GM12801 (cell line): ENCODE measurements around the gene SLC39A6.

Experiments
- TF ChIP-seq, protein P1 (sequence below): IDR thresholded peaks from one replicate; pipeline ENCODE4 v1.5.1; 2011; ENCODE audit warnings: control low read depth; ENCODE audit not compliant: insufficient read length; ENCODE audit errors: extremely low read depth

The SLC39A6 gene

DNA sequence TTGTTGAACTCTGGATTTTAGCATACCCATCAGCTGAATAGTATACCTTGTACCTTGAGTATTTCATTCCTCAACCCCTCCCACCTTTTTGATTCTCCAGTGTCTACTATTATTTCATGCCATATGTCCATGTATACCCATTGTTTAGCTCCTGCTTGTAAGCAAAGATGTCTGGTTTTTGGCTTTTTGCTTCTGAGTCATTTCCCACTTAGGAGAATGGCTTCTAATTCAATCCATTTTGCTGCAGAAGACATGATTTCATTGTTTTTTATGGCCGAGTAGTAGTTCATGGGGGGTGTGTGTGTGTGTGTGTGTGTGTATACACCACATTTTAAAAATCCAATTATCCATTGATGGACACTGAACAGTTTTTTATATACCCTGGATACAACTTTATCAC, 33.8 kb upstream of the SLC39A6 start:
- TF ChIP-seq, protein P1, sequence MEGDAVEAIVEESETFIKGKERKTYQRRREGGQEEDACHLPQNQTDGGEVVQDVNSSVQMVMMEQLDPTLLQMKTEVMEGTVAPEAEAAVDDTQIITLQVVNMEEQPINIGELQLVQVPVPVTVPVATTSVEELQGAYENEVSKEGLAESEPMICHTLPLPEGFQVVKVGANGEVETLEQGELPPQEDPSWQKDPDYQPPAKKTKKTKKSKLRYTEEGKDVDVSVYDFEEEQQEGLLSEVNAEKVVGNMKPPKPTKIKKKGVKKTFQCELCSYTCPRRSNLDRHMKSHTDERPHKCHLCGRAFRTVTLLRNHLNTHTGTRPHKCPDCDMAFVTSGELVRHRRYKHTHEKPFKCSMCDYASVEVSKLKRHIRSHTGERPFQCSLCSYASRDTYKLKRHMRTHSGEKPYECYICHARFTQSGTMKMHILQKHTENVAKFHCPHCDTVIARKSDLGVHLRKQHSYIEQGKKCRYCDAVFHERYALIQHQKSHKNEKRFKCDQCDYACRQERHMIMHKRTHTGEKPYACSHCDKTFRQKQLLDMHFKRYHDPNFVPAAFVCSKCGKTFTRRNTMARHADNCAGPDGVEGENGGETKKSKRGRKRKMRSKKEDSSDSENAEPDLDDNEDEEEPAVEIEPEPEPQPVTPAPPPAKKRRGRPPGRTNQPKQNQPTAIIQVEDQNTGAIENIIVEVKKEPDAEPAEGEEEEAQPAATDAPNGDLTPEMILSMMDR: no peak

DNA sequence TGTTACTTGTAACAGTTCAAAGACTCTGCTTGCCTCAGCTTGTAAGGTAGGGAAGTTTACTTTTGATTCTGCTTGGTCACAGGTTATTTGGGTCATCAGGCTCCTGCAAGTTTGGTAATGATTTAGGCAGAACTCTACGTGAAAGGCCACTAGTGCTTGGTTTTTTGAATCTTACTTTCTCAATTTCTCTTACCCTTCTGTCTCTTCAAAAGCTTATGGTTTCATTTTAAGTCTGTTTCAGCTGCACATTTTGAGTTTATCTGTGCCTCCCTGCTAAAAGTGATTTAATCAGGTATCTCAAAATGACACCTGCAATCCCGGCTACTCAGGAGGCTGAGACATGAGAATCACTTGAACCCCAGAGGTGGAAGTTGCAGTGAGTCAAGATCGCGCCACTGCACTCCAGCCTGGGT, 31.8 kb upstream of the SLC39A6 start:
- TF ChIP-seq, protein P1: no peak

DNA sequence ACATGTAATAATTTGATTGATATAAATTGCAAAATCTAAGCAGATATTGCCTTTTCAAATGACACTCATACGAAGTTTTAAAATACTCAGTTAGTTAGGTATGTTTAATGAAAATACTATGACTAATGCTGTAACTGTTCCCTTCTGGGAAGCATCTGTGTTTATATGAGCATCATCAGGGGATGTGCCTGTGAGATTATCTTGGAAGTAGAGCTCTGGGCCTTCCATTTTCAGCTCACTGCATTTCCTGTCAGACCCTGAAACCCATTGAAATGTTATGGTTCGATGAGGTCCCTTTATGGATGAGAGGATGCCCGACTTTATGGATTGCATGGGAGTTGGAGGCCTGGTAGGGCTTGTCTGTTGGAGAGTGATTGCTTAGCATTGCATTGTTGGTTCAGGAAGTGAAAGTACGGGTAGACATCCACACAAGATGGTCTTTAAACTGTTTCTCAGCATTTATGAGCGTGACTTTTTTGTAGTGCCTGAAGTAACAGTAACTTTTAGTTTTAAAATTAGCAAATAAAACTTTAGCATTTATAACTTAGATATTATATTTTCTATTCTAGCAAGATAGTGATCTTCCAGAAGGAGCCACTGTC, 29.2 kb upstream of the SLC39A6 start:
- TF ChIP-seq, protein P1: no peak

DNA sequence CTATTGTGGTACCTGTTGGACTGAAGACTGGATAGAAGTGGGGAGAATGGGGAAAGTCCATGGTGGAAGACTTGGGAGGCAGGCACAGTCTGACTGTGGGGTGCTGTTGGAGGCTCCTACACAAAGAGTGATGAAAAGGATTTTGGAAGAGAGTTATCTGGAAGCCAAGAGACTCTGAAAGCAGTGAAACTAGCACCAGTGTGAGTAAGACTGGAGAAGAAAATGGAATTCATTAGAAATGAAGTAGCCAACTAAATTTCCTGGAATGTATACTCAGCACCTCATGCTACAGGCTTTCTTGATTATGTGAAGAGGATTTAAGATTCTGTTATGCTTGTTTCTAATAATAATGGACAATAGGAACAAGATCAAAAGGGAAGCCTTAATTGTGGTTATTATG, 28.3 kb upstream of the SLC39A6 start:
- TF ChIP-seq, protein P1: no peak

DNA sequence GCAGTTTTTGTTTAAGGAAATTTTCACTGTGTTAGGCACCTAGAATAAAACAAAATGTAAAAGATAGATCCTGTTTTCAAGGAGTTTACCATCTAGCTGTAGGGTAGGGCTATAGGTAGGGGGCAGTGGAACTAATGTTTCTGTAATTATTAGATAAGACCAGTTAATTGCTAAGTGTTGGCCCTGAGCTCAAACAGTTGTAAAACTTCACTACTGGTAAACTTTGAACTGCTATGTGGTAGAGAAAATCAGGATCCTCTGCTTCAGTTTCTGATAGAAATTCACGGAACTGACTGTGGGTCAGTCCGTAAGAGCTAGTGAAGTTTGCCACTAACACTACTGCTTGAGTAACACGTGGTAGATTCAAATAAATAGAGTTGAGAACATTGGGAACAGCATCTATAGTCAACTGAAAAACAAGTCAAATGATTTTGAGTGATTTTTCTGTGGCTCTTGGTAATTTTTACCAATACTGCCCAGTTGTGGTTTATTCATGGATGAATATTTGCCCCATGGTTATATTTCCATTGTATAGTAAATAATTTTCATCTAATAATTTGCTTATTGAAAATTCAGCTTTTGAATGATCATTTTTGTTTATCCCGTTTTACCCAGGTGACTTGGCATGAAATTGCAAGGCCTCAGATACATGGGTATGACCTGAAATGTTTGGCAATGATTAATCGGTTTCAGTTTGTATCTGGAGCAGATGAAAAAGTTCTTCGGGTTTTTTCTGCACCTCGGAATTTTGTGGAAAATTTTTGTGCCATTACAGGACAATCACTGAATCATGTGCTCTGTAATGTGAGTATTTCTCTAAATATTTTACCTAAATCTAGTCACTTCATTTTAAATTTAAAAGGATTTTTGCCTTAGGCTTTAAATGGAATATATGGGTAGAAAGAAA, 27.0 kb upstream of the SLC39A6 start:
- TF ChIP-seq, protein P1: no peak

DNA sequence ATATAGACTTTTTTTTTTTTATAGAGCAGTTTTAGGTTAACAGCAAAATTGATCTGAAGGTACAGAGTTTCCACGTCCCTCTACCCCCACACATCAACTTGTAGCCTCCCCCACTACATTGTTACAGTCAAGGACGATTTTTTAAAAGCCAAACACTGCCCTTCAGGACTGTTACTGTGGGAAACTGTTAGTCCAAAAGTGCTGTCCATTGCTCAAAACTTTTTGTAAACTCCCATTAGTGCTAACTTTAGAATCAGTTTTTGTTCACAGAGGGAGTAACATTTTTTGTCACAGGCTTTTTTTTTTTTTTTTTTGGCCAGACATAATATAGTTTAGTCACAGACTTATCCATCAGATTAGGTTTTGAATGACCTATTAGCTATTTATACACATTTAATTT, 24.6 kb upstream of the SLC39A6 start:
- TF ChIP-seq, protein P1: no peak

DNA sequence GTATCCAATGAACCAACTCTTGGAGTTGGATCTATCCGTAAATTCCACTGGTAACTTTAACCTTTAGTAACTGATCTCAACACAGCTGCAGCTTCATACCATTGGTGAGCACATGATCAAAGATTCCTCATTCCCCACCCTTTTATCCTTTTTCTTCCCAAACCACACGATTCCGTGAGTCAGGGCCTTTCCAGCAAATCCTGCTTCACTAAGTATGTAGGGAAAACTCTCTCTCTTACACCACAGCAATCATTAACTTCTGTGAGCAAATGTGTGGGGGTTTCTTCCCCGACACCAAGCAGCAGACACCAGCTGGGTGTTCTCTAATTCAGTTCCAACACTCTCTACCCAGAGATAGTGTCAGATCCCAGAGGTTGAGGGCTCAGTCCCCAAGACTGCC, 24.1 kb upstream of the SLC39A6 start:
- TF ChIP-seq, protein P1: no peak
